Left ventricle myocardium inferior (tissue), 1 donor: Measurements from ENCODE around the gene LDLRAD4. TPM values are rescaled to one million over a fixed set of nuclear protein-coding genes. Genes with fewer than 3 reads are reported as not detected.
A peak's percentile ranks its signal among the peaks of the same experiment; 100 is the strongest.

ENCODE experiments used
- DNase-seq: peaks from one replicate; pipeline ENCODE4 v3.0.0-alpha.2; 2020
- H3K27ac ChIP-seq: fragments of 200-600 bp; replicated peaks from 2 replicates; pipeline ENCODE4 v1.8.0; 2021
- H3K27me3 ChIP-seq: fragments of 200-600 bp; 2 replicates; pipeline ENCODE4 v1.8.0; 2021; ENCODE audit warnings: low read depth
- H3K36me3 ChIP-seq: fragments of 200-600 bp; 2 replicates; pipeline ENCODE4 v1.8.0; 2021
- H3K4me1 ChIP-seq: fragments of 200-600 bp; 2 replicates; pipeline ENCODE4 v1.8.0; 2021
- H3K4me3 ChIP-seq: fragments of 200-600 bp; 2 replicates; pipeline ENCODE4 v1.8.0; 2021; ENCODE audit warnings: mild to moderate bottlenecking, moderate library complexity
- H3K9me3 ChIP-seq: fragments of 200-600 bp; replicated peaks from 2 replicates; pipeline ENCODE4 v1.8.0; 2021
- CTCF ChIP-seq: fragments of 200-600 bp; IDR thresholded peaks from 2 replicates; pipeline ENCODE4 v1.8.0; 2021; ENCODE audit warnings: antibody characterized with exemption, mild to moderate bottlenecking, borderline replicate concordance
- intact Hi-C: fragments of 100-400 bp; cut with micrococcal nuclease; formaldehyde crosslinking; loops from one replicate; pipeline ENCODE4 v1.11.0; 2022
- total RNA-seq: library from RNA; stranded (reverse); fragmentation: NEBNext Ultra II Directional; extraction: Animal tissue kit (Norgen Biotek cat#: 25700); gene quantifications from one replicate; pipeline ENCODE4 v1.2.1, GENCODE V29; 2021
- donor health status: DM: no; HTN: yes; CAD: no; lungs with severe emphysema.

Gene LDLRAD4
- total RNA-seq, 1 donor from 2014 or later, result 43.3 TPM

- no peaks in the 10 kb centered on the region for H3K9me3 ChIP-seq
- TF ChIP-seq CTCF, result no peak
- H3K27ac ChIP-seq, result no peak overlapping the region
- no peak overlapping the region for H3K4me3 ChIP-seq
- intact Hi-C loops, result no loop called here
- H3K36me3 ChIP-seq, result peaks cover 5% of the 10 kb centered on the region
- no peaks in the 10 kb centered on the region for H3K27me3 ChIP-seq
- peaks cover 16% of the 10 kb centered on the region for H3K4me1 ChIP-seq
- DNase-seq, result no peak
Measured at GRCh38 chr18:13495961-13496360, 277.4 kb downstream of the LDLRAD4 start.

- Histone ChIP-seq H3K27me3 (no peaks in the 10 kb centered on the region), H3K4me1 (peaks cover 24% of the 10 kb centered on the region), H3K9me3 (no peaks in the 10 kb centered on the region), H3K36me3 (peaks cover 5% of the 10 kb centered on the region), H3K4me3 (no peak overlapping the region), H3K27ac (no peak overlapping the region)
- no peak for DNase-seq
- no peak for TF ChIP-seq CTCF
- intact Hi-C loops, result no loop called here
Measured at GRCh38 chr18:13496691-13497281, 278.2 kb downstream of the LDLRAD4 start.

GRCh38 chr18:13499803-13500202 is 281.2 kb downstream of the LDLRAD4 start:
- H3K4me1 ChIP-seq, result peaks cover 44% of the 10 kb centered on the region
- H3K9me3 ChIP-seq, result no peaks in the 10 kb centered on the region
- H3K27me3 ChIP-seq, result no peaks in the 10 kb centered on the region
- DNase-seq, result no peak
- H3K36me3 ChIP-seq, result peaks cover 5% of the 10 kb centered on the region
- peak overlapping the region; percentile 89 for H3K27ac ChIP-seq
- intact Hi-C loops, result no loop called here
- no peak for TF ChIP-seq CTCF
- peak overlapping the region; percentile 56 for H3K4me3 ChIP-seq

GRCh38 chr18:13500227-13500865 is 281.8 kb downstream of the LDLRAD4 start:
- Histone ChIP-seq H3K36me3 (peaks cover 5% of the 10 kb centered on the region), H3K9me3 (no peaks in the 10 kb centered on the region), H3K4me3 (peak overlapping the region; percentile 56), H3K27ac (peak overlapping the region; percentile 89), H3K4me1 (peaks cover 44% of the 10 kb centered on the region), H3K27me3 (no peaks in the 10 kb centered on the region)
- peak; percentile 14 for TF ChIP-seq CTCF
- DNase-seq, result peak; percentile 59
- intact Hi-C loops, result no loop called here

GRCh38 chr18:13500869-13501542 is 282.4 kb downstream of the LDLRAD4 start:
- intact Hi-C loops, result no loop called here

More at GRCh38 chr18:13500869-13501542, 282.4 kb downstream of the LDLRAD4 start:
- no peak for TF ChIP-seq CTCF
- peak; percentile 49 for DNase-seq
- Histone ChIP-seq H3K4me1 (peaks cover 44% of the 10 kb centered on the region), H3K9me3 (no peaks in the 10 kb centered on the region), H3K27me3 (no peaks in the 10 kb centered on the region), H3K27ac (peak overlapping the region; percentile 89), H3K4me3 (peak overlapping the region; percentile 56), H3K36me3 (peaks cover 5% of the 10 kb centered on the region)
